Measurements from ENCODE around the gene SMARCD3.

SMARCD3 gene

GRCh38 chr7:151208253-151208862 lies 40.1 kb downstream of the SMARCD3 start:
- DNase-seq (ENCODE audit: low spot score) = no peak

- no peak for DNase-seq (ENCODE audit: low spot score)
Measured at GRCh38 chr7:151207804-151208203, 40.7 kb downstream of the SMARCD3 start.

GRCh38 chr7:151207315-151207714 lies 41.2 kb downstream of the SMARCD3 start:
- DNase-seq (ENCODE audit: low spot score) = no peak

- no peak for DNase-seq (ENCODE audit: low spot score)
Measured at GRCh38 chr7:151206914-151207313, 41.6 kb downstream of the SMARCD3 start.

GRCh38 chr7:151205730-151206129 lies 42.8 kb downstream of the SMARCD3 start:
- no peak for DNase-seq (ENCODE audit: low spot score)

- no peak for DNase-seq (ENCODE audit: low spot score)
Measured at GRCh38 chr7:151204383-151205032, 44.0 kb downstream of the SMARCD3 start.

- DNase-seq (ENCODE audit: low spot score) = no peak
Measured at GRCh38 chr7:151202836-151203235, 45.7 kb downstream of the SMARCD3 start.

- no peak for DNase-seq (ENCODE audit: low spot score)
Measured at GRCh38 chr7:151201751-151202150, 46.7 kb downstream of the SMARCD3 start.

- DNase-seq (ENCODE audit: low spot score) = no peak
Measured at GRCh38 chr7:151201344-151201743, 47.1 kb downstream of the SMARCD3 start.

GRCh38 chr7:151198945-151199848 lies 49.3 kb downstream of the SMARCD3 start:
- DNase-seq (ENCODE audit: low spot score) = no peak

- no peak for DNase-seq (ENCODE audit: low spot score)
Measured at GRCh38 chr7:151197932-151198331, 50.6 kb downstream of the SMARCD3 start.

- DNase-seq (ENCODE audit: low spot score) = no peak
Measured at GRCh38 chr7:151195616-151196450, 52.7 kb downstream of the SMARCD3 start.

GRCh38 chr7:151194188-151194587 lies 54.3 kb downstream of the SMARCD3 start:
- no peak for DNase-seq (ENCODE audit: low spot score)

GRCh38 chr7:151193203-151193978 lies 55.1 kb downstream of the SMARCD3 start:
- no peak for DNase-seq (ENCODE audit: low spot score)

GRCh38 chr7:151192002-151192539 lies 56.4 kb downstream of the SMARCD3 start:
- DNase-seq (ENCODE audit: low spot score) = no peak

- DNase-seq (ENCODE audit: low spot score) = no peak
Measured at GRCh38 chr7:151191544-151191943, 57.0 kb downstream of the SMARCD3 start.

GRCh38 chr7:151189038-151189437 lies 59.5 kb downstream of the SMARCD3 start:
- no peak for DNase-seq (ENCODE audit: low spot score)
